Measurements from ENCODE around the gene RNF212B.

RNF212B gene

DNA sequence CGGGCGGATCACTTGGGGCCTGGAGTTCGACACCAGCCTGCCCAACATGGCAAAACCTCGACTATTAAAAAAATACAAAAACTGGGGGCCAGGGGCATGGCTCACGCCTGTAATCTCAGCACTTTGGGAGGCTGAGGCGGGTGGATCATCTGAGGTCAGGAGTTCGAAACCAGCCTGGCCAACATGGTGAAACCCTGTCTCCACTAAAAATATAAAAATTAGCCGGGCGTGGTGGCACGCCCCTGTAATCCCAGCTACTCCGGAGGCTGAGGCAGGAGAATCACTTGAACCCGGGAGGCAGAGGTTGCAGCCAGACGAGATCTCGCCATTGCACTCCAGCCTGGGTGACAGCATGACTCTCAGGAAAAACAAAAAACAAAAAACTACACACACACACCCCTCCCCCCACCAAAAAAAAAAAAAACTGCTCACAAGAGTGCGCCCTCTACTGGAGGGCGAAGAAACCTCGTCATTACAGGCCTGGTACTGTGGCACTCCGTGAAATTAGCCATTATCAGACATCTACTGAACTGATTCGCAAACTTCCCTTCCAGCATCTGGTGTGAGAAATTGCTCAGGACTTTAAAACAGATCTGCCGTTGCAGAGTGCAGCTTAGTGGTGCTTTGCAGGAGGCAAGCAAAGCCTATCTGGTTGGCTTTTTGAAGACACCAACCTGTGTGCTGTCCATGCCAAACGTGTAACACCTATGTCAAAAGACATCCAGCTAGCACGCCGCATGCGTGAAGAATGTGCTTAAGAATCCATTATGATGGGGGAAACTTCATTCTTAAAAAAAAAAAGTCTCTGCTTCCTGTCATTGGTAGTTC lies 57.2 kb downstream of the RNF212B start:
- TF ChIP-seq CTCF (IDR thresholded peaks at IDR 0.05; ENCODE audit: low read depth, low read length) (peak; percentile 88), POLR2A (IDR thresholded peaks at IDR 0.05; ENCODE audit: extremely low read depth, insufficient read length) (no peak), MYC (IDR thresholded peaks at IDR 0.05; ENCODE audit: low read depth, low read length) (0 out of 2 replicates have a peak, but pooled peaks have one; percentile 10)
- TF ChIP-seq, protein P1, sequence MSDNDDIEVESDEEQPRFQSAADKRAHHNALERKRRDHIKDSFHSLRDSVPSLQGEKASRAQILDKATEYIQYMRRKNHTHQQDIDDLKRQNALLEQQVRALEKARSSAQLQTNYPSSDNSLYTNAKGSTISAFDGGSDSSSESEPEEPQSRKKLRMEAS (IDR thresholded peaks at IDR 0.05; ENCODE audit: low read depth, low read length) = peak; percentile 24; the same call in 1 of the 2 replicates
- DNase-seq (ENCODE audit: low read depth) = peak; percentile 66
- H3K4me3 ChIP-seq (ENCODE audit: low read depth, low read length) = no peak overlapping the region

DNA sequence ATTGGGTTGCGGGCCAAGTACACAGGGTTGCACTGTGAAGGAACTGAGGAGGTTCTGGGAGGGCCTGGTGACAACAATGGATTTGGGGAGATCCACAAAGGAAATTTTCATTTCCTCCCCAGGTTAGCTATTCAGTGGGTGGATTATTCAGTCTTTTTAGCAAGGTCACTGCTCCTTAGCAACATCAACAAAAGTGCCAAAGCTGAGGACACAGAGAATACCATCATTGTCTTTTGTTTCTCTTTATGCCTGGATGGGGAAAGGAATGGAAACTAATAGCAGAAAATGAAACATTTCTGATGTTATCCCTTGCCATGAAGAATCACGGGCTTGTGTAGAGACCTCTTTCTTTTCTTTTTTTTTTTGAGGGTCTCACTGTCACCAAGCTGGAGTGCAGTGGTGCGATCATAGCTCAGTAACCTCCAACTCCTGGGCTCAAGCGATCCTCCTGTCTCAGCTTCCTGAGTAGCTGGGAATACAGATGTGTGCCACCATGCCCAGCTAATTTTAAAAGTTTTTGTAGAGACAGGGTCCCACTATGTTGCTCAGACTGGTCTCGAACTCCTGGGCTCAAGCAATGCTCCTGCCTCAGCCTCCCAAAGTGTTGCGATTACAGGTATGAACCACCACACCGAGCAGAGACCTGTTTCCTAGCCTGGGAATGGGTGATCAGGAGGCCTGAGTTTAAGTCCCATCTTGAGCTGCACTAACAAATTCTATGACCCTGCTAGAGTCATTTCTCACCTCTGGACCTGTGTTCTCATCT lies 58.5 kb downstream of the RNF212B start:
- no peak overlapping the region for H3K4me3 ChIP-seq (ENCODE audit: low read depth, low read length)
- TF ChIP-seq CTCF (IDR thresholded peaks at IDR 0.05; ENCODE audit: low read depth, low read length) (no peak), MYC (IDR thresholded peaks at IDR 0.05; ENCODE audit: low read depth, low read length) (no peak), POLR2A (IDR thresholded peaks at IDR 0.05; ENCODE audit: extremely low read depth, insufficient read length) (no peak)
- TF ChIP-seq, protein P1 (IDR thresholded peaks at IDR 0.05; ENCODE audit: low read depth, low read length) = no peak
- no peak for DNase-seq (ENCODE audit: low read depth)

DNA sequence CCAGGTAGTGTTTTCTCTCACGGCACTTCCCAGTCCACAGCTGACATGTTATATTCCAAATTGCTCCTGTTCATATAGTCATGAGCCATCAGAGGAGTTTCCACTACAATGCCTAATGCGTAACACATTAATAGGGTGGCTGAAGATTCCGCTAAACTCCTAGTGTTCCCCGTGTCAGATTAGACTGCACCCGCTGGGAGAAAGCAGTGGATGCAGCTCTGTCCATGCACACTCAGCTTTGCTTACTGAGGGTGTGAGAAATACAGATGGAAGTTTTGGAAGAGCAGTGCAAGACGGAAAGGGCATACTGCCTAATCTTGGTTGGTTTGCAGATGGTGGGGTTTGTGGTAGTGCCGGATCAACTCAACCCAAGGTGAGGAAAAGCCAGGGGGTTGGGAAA lies 59.4 kb downstream of the RNF212B start:
- DNase-seq (ENCODE audit: low read depth) = no peak
- no peak overlapping the region for H3K4me3 ChIP-seq (ENCODE audit: low read depth, low read length)
- TF ChIP-seq CTCF (IDR thresholded peaks at IDR 0.05; ENCODE audit: low read depth, low read length) (no peak), POLR2A (IDR thresholded peaks at IDR 0.05; ENCODE audit: extremely low read depth, insufficient read length) (no peak), MYC (IDR thresholded peaks at IDR 0.05; ENCODE audit: low read depth, low read length) (no peak)
- TF ChIP-seq, protein P1 (IDR thresholded peaks at IDR 0.05; ENCODE audit: low read depth, low read length) = no peak

DNA sequence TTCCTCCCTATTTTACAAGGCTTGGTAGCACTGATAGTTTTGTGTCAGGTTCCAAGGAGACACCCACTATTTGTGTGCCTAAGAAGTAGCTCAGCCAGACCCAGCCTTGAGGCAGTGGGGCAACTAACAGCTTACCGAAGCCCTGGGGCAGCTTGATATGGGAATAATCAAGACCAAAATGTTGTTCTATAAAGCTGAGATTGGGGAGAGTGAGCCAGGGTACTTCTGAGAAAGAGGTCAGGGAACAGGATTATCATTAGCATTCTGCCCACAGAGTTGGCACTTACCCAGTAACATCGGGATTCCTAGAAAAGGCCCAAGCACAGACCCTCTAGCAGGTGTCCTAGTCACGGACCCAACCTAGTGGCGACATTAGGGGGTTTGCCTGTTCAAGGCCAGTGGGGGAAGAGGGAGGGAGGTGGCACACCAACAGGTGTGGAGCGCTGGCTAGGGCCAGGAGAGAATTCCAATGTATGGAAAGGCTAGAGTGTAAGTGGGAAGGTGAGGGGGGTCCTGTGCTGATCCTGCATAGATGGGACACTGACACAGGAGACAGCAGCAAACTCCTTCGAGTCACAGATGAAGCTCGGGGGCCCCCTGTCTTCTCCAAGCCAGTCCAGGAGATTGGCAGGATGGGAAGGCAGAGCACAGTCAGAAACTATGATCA lies 60.0 kb downstream of the RNF212B start:
- no peak for DNase-seq (ENCODE audit: low read depth)
- H3K4me3 ChIP-seq (ENCODE audit: low read depth, low read length) = no peak overlapping the region
- TF ChIP-seq CTCF (IDR thresholded peaks at IDR 0.05; ENCODE audit: low read depth, low read length) (no peak), POLR2A (IDR thresholded peaks at IDR 0.05; ENCODE audit: extremely low read depth, insufficient read length) (no peak)
- TF ChIP-seq, protein P1 (IDR thresholded peaks at IDR 0.05; ENCODE audit: low read depth, low read length) = no peak

DNA sequence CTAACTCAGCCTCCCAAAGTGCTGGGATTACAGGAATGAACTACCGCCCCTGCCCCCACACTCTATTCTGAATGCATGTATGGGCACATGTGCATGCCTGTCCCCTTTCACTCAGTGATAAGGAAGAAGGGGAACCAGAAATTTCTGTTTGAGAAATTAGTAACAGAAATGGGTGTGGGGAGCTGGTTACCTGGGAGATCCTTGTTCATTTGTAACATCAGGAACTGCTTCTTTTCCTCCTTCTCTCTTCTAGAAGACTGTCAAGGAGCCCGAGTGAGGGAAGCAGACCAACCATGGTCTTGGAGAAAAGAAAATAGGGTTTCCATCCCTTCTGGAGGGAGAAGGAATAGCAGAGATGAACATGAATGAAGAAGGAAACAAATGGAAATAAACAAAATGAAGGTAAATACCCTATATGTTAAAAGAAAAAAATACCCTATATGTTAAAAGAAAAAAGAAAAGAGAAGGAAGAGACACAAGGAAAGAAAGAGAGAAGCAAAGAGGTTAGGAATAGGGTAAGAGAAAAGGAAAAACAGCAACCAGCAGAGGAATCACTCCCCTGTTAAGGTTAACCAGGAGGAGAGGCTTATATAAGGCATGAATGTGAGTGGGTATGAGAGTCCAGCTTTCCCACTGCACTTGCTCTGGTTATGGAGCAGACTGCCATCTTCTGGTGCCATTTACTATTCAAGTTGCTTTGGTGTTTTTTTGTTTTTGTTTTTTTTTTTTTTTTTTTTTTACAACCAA lies 61.6 kb downstream of the RNF212B start:
- H3K4me3 ChIP-seq (ENCODE audit: low read depth, low read length) = no peak overlapping the region
- TF ChIP-seq MYC (IDR thresholded peaks at IDR 0.05; ENCODE audit: low read depth, low read length) = no peak
- no peak for TF ChIP-seq CTCF (IDR thresholded peaks at IDR 0.05; ENCODE audit: low read depth, low read length)
- no peak for TF ChIP-seq POLR2A (IDR thresholded peaks at IDR 0.05; ENCODE audit: extremely low read depth, insufficient read length)
- TF ChIP-seq, protein P1 (IDR thresholded peaks at IDR 0.05; ENCODE audit: low read depth, low read length) = no peak
- DNase-seq (ENCODE audit: low read depth) = peak; percentile 45
